Sigmoid colon (tissue), 3 donors: Measurements from ENCODE around the gene PLXNA4.

Experiments
- CTCF ChIP-seq, 4 experiments: fragments of 450-650 bp in 3 of 4; fragments of 200-600 bp in 1 of 4; IDR thresholded peaks; one replicate each; pipeline ENCODE4 v1.5.1; 2016 to 2019; ENCODE audit warnings: antibody characterized with exemption in 4 of 4, mild to moderate bottlenecking in 3 of 4, moderate library complexity in 2 of 4
- POLR2A ChIP-seq, 2 donors: fragments of 450-650 bp; IDR thresholded peaks; one replicate each; pipeline ENCODE4 v1.6.1; 2016; ENCODE audit warnings: antibody characterized with exemption in 2 of 2, mild to moderate bottlenecking in 2 of 2, moderate library complexity in 2 of 2

GRCh38 chr7:132528695-132529094 is 47.6 kb downstream of the PLXNA4 start:
- TF ChIP-seq CTCF (IDR thresholded peaks at IDR 0.05) (no peak), POLR2A (IDR thresholded peaks at IDR 0.05) (no peak)
